Measurements from ENCODE around the gene KHDC1. TPM values are rescaled to one million over a fixed set of nuclear protein-coding genes. Genes with fewer than 3 reads are reported as not detected.
A peak's percentile ranks its signal among the peaks of the same experiment; 100 is the strongest.
"Not testable (repeated sequence)": the region's sequence is repeated elsewhere in the genome, so short reads cannot be mapped to it uniquely, and the experiment has no call there.

Gene KHDC1
- total and polyA plus RNA-seq, 9 donors = 1.3 to 4.6 (median 3.3) TPM

DNA sequence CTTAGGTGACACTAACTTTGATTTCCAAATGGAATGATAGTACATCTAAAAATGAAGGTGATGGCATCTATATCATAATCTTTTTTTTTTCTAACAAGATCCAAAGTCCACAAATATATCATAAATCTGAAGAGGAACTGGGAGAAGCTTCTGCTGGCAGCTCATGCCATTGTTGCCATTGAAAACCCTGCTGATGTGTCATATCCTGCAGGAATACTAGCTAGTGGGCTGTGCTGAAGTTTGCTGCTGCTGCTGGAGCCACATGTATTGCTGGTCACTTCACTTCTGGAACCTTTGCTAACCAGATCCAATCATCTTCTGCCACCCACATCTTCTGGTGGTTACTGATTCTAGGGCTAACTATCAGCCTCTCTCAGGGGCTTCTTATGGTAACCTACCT is 27.4 kb upstream of the KHDC1 start:
- Histone ChIP-seq H3K27ac (no peak overlapping the region), H3K27me3 (no peaks in the 10 kb centered on the region), H3K4me3 (no peak overlapping the region), H3K4me1 (ENCODE audit: insufficient read depth) (no peaks in the 10 kb centered on the region), H3K9me3 (no peaks in the 10 kb centered on the region), H3K36me3 (no peaks in the 10 kb centered on the region)
- TF ChIP-seq POLR2A (IDR thresholded peaks at IDR 0.05) (no peak), CTCF (IDR thresholded peaks at IDR 0.05) (no peak), EP300 (IDR thresholded peaks at IDR 0.05) (no peak)
- no peak for DNase-seq
- intact Hi-C loops (cut with DNase I) = no loop called here

DNA sequence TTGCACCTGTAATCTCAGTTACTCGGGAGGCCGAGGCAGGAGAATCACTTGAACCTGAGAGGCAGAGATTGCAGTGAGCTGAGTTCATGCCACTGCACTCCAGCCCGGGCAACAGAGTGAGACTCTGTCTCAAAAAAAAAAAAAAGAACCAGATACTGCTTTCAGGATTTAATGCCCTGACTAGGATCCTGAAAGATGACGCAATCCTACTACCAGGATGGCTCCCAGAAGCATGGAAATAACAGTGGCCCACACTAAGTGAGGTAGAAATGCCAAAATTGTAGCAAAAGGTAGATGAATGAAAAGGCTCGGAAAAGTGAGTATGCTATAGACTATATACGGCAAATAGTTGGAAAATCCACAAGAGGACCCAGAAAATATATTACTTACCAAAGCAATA is 23.8 kb upstream of the KHDC1 start:
- Histone ChIP-seq H3K9me3 (no peaks in the 10 kb centered on the region), H3K27ac (no peak overlapping the region), H3K4me3 (no peak overlapping the region), H3K27me3 (no peaks in the 10 kb centered on the region), H3K36me3 (no peaks in the 10 kb centered on the region), H3K4me1 (ENCODE audit: insufficient read depth) (no peaks in the 10 kb centered on the region)
- intact Hi-C loops (cut with DNase I) = no loop called here
- WGBS, 3 donors = 86 to 94% (median 92%) methylated on average over 6 of the region's 6 CpGs
- no peak for DNase-seq
- TF ChIP-seq CTCF (IDR thresholded peaks at IDR 0.05) (no peak), POLR2A (IDR thresholded peaks at IDR 0.05) (no peak), EP300 (IDR thresholded peaks at IDR 0.05) (no peak)

GRCh38 chr6:73285674-73286283 is 22.8 kb upstream of the KHDC1 start:
- no peaks in the 10 kb centered on the region for H3K9me3 ChIP-seq
- intact Hi-C loops (cut with DNase I) = no loop called here
- no peaks in the 10 kb centered on the region for H3K27me3 ChIP-seq
- H3K27ac ChIP-seq = no peak overlapping the region
- TF ChIP-seq POLR2A (IDR thresholded peaks at IDR 0.05) (no peak), CTCF (IDR thresholded peaks at IDR 0.05) (peak in 1 of 3 donors; percentile 5), EP300 (IDR thresholded peaks at IDR 0.05) (no peak)
- WGBS, 3 donors = 26 to 31% (median 26%) methylated on average over 3 of the region's 3 CpGs
- no peak overlapping the region for H3K4me3 ChIP-seq
- no peaks in the 10 kb centered on the region for H3K4me1 ChIP-seq (ENCODE audit: insufficient read depth)
- no peak for DNase-seq
- no peaks in the 10 kb centered on the region for H3K36me3 ChIP-seq

- intact Hi-C loops (cut with DNase I) = no loop called here
- H3K9me3 ChIP-seq = no peaks in the 10 kb centered on the region
- H3K27ac ChIP-seq = no peak overlapping the region
- 81 to 90% (median 86%) methylated on average over 5 of the region's 5 CpGs for WGBS, 3 donors
- H3K36me3 ChIP-seq = no peaks in the 10 kb centered on the region
- H3K4me3 ChIP-seq = no peak overlapping the region
- DNase-seq = no peak
- TF ChIP-seq EP300 (IDR thresholded peaks at IDR 0.05) (no peak), POLR2A (IDR thresholded peaks at IDR 0.05) (no peak), CTCF (IDR thresholded peaks at IDR 0.05) (no peak)
- no peaks in the 10 kb centered on the region for H3K27me3 ChIP-seq
- no peaks in the 10 kb centered on the region for H3K4me1 ChIP-seq (ENCODE audit: insufficient read depth)
Measured at GRCh38 chr6:73282871-73283270, 19.9 kb upstream of the KHDC1 start.

DNA sequence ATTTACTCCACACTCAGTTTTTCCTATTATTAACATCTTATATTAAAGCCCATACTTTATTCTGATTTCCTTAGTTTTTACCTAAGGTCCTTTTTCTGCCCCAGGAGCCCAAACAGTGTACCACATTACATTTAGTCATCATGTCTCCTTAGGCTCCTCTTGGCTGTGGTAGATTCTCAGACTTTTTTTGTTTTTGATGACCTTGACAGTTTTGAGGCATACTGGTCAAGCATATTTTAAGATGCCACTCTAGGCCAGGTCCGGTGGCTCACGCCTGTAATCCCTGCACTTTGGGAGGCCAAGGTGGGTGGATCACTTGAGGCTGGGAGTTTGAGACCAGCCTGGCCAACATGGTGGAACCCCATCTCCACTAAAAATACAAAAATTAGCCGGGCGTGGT is 18.7 kb upstream of the KHDC1 start:
- H3K9me3 ChIP-seq; intact Hi-C loops (cut with DNase I); H3K4me1 ChIP-seq (ENCODE audit: insufficient read depth); DNase-seq; H3K36me3 ChIP-seq; H3K27me3 ChIP-seq; H3K4me3 ChIP-seq; H3K27ac ChIP-seq: not testable (repeated sequence)
- 96 to 98% (median 98%) methylated on average over 4 of the region's 4 CpGs for WGBS, 3 donors

DNA sequence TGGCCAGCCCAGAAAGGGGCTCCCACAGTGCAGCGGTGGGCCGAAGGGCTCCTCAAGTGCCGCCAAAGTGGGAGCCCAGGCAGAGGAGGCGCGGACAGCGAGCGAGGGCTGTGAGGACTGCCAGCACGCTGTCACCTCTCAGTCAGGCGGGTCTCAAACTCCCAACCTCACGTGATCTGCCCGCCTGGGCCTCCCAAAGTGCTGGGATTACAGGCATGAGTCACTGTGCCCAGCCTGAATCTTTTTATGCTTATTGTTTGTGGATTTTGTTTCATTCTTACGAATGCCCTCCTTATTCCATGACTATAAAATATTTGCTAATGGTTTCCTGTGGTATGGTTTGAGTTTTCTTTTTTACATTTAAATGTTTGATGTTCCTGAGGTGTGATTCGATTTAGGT is 6.3 kb upstream of the KHDC1 start:
- H3K36me3 ChIP-seq; H3K27ac ChIP-seq; H3K4me3 ChIP-seq; H3K9me3 ChIP-seq; H3K4me1 ChIP-seq (ENCODE audit: insufficient read depth); DNase-seq; H3K27me3 ChIP-seq; intact Hi-C loops (cut with DNase I): not testable (repeated sequence)
- 90 to 99% (median 97%) methylated on average over 13 of the region's 13 CpGs for WGBS, 3 donors

GRCh38 chr6:73268896-73269295 is 5.9 kb upstream of the KHDC1 start:
- H3K27ac ChIP-seq; H3K27me3 ChIP-seq; H3K4me3 ChIP-seq; H3K36me3 ChIP-seq; H3K9me3 ChIP-seq; intact Hi-C loops (cut with DNase I); DNase-seq; H3K4me1 ChIP-seq (ENCODE audit: insufficient read depth): not testable (repeated sequence)
- WGBS, 3 donors = 92 to 97% (median 97%) methylated on average over 25 to 27 of the region's 27 CpGs
